Thymus (tissue), 11 donors: ENCODE measurements around the gene PSMD12. TPM values are rescaled to one million over a fixed set of nuclear protein-coding genes. Genes with fewer than 3 reads are reported as not detected.
"Not testable (repeated sequence)": the region's sequence is repeated elsewhere in the genome, so short reads cannot be mapped to it uniquely, and the experiment has no call there.

Experiments used
- DNase-seq, 9 donors: peaks; one replicate each; pipeline ENCODE4 v3.0.0-alpha.2; 2013; ENCODE audit warnings: low spot score in 9 of 9, low read depth in 6 of 9, missing footprints in 1 of 9
- H3K27ac ChIP-seq, 2 donors: one replicate each; pipeline ENCODE4 v1.5.1; 2013; ENCODE audit warnings: control low read depth in 1 of 2, low read depth in 1 of 2, low read length in 1 of 2, mild to moderate bottlenecking in 1 of 2, moderate library complexity in 1 of 2
- H3K27me3 ChIP-seq, 2 donors: one replicate each; pipeline ENCODE4 v1.5.1; 2013; ENCODE audit warnings: low read length in 1 of 2; ENCODE audit not compliant: control insufficient read depth in 2 of 2, insufficient read depth in 1 of 2
- H3K36me3 ChIP-seq, 2 donors: one replicate each; pipeline ENCODE4 v1.5.1; 2013; ENCODE audit warnings: low read length in 1 of 2, mild to moderate bottlenecking in 1 of 2, moderate library complexity in 1 of 2; ENCODE audit not compliant: control insufficient read depth in 2 of 2, insufficient read depth in 2 of 2
- H3K4me1 ChIP-seq, 2 donors: one replicate each; pipeline ENCODE4 v1.5.1; 2013; ENCODE audit warnings: low read length in 2 of 2; ENCODE audit not compliant: control insufficient read depth in 2 of 2, insufficient read depth in 2 of 2
- H3K4me3 ChIP-seq, 2 donors: one replicate each; pipeline ENCODE4 v1.5.1; 2013; ENCODE audit warnings: low read length in 2 of 2, control low read depth in 1 of 2, mild to moderate bottlenecking in 1 of 2
- H3K9me3 ChIP-seq, 2 donors: one replicate each; pipeline ENCODE4 v1.5.1; 2013; ENCODE audit warnings: low read length in 1 of 2, mild to moderate bottlenecking in 1 of 2; ENCODE audit not compliant: control insufficient read depth in 2 of 2, insufficient read depth in 1 of 2
- WGBS: extraction: QIAGEN DNeasy Blood & Tissue Kit; methylation state at CpG from one replicate; pipeline ENCODE4 v1.1.7; 2013; 5-methylcytosine and 5-hydroxymethylcytosine counted together
- polyA plus RNA-seq: library from polyadenylated mRNA; stranded (reverse); fragments of 200-250 nt; gene quantifications from one replicate; pipeline ENCODE4 v1.2.3, GENCODE V29; 2013
- total RNA-seq: library from RNA; stranded (reverse); fragments of 120-200 nt; gene quantifications from one replicate; pipeline ENCODE4 v1.2.4, GENCODE V29; 2013
- donor health status: healthy.

Gene PSMD12
- total and polyA plus RNA-seq, 2 donors, result 14.1 to 33.7 TPM

GRCh38 chr17:67353161-67353560, 13.2 kb downstream of the PSMD12 start:
- Histone ChIP-seq H3K36me3 (peaks cover 31 to 81% of the 10 kb centered on the region in 2 donors), H3K27me3 (no peaks in the 10 kb centered on the region), H3K4me3 (no peak overlapping the region), H3K9me3 (no peaks in the 10 kb centered on the region), H3K27ac (no peak overlapping the region), H3K4me1 (no peaks in the 10 kb centered on the region)
- 93% methylated on average over 10 of the region's 10 CpGs for WGBS
- no peak for DNase-seq

- DNase-seq, result no peak
- H3K4me3 ChIP-seq, result no peak overlapping the region
- H3K36me3 ChIP-seq, result peaks cover 27 to 77% of the 10 kb centered on the region in 2 donors
- H3K27ac ChIP-seq, result no peak overlapping the region
- no peaks in the 10 kb centered on the region for H3K4me1 ChIP-seq
- no peaks in the 10 kb centered on the region for H3K9me3 ChIP-seq
- H3K27me3 ChIP-seq, result no peaks in the 10 kb centered on the region
- WGBS, result 100% methylated on average over 1 of the region's 1 CpG
Measured at GRCh38 chr17:67349420-67349819, 17.0 kb downstream of the PSMD12 start.

GRCh38 chr17:67347826-67348225, 18.6 kb downstream of the PSMD12 start:
- H3K36me3 ChIP-seq, result peaks cover 27 to 75% of the 10 kb centered on the region in 2 donors
- H3K4me1 ChIP-seq, result no peaks in the 10 kb centered on the region
- H3K9me3 ChIP-seq, result no peaks in the 10 kb centered on the region
- no peaks in the 10 kb centered on the region for H3K27me3 ChIP-seq
- H3K27ac ChIP-seq, result no peak overlapping the region
- H3K4me3 ChIP-seq, result no peak overlapping the region
- DNase-seq, result no peak
- WGBS, result over 99% methylated on average over 3 of the region's 3 CpGs

GRCh38 chr17:67343237-67343636, 23.1 kb downstream of the PSMD12 start:
- no peak for DNase-seq
- Histone ChIP-seq H3K4me3 (no peak overlapping the region), H3K27ac (no peak overlapping the region), H3K36me3 (peaks cover 21 to 64% of the 10 kb centered on the region in 2 donors), H3K4me1 (no peaks in the 10 kb centered on the region), H3K9me3 (peaks cover 0 to 3% of the 10 kb centered on the region in 2 donors), H3K27me3 (no peaks in the 10 kb centered on the region)
- 99% methylated on average over 5 of the region's 5 CpGs for WGBS

GRCh38 chr17:67338353-67338752, 28.0 kb downstream of the PSMD12 start:
- not testable (repeated sequence) for H3K27ac ChIP-seq, H3K27me3 ChIP-seq, H3K4me3 ChIP-seq, DNase-seq, H3K4me1 ChIP-seq, H3K9me3 ChIP-seq
- WGBS, result 98% methylated on average over 7 of the region's 7 CpGs
- peaks cover 18 to 29% of the 10 kb centered on the region in 2 donors for H3K36me3 ChIP-seq

GRCh38 chr17:67336859-67337258, 29.5 kb downstream of the PSMD12 start:
- 95% methylated on average over 12 of the region's 12 CpGs for WGBS
- no peaks in the 10 kb centered on the region for H3K27me3 ChIP-seq
- H3K36me3 ChIP-seq, result peaks cover 9 to 18% of the 10 kb centered on the region in 2 donors
- no peaks in the 10 kb centered on the region for H3K4me1 ChIP-seq
- no peak overlapping the region for H3K27ac ChIP-seq
- no peak for DNase-seq
- peaks cover 0 to 3% of the 10 kb centered on the region in 2 donors for H3K9me3 ChIP-seq
- H3K4me3 ChIP-seq, result no peak overlapping the region

- Histone ChIP-seq H3K4me1 (no peaks in the 10 kb centered on the region), H3K36me3 (peaks cover 2 to 3% of the 10 kb centered on the region in 2 donors), H3K27me3 (no peaks in the 10 kb centered on the region), H3K9me3 (peaks cover 0 to 3% of the 10 kb centered on the region in 2 donors), H3K4me3 (no peak overlapping the region), H3K27ac (no peak overlapping the region)
- DNase-seq, result no peak
- 98% methylated on average over 5 of the region's 5 CpGs for WGBS
Measured at GRCh38 chr17:67335245-67335835, 31.0 kb downstream of the PSMD12 start.

- not testable (repeated sequence) for H3K4me1 ChIP-seq, H3K4me3 ChIP-seq, H3K27me3 ChIP-seq, H3K27ac ChIP-seq, H3K36me3 ChIP-seq, DNase-seq, H3K9me3 ChIP-seq
- whole genome bisulfite sequencing, result 96% methylated on average over 1 of the region's 1 CpG
Measured at GRCh38 chr17:67332162-67332508, 34.2 kb downstream of the PSMD12 start.

- not testable (repeated sequence) for H3K27ac ChIP-seq, DNase-seq, H3K4me1 ChIP-seq, H3K4me3 ChIP-seq, H3K27me3 ChIP-seq, H3K36me3 ChIP-seq, H3K9me3 ChIP-seq
- WGBS, result 96% methylated on average over 8 of the region's 8 CpGs
Measured at GRCh38 chr17:67331381-67332161, 34.8 kb downstream of the PSMD12 start.
